Esophagus squamous epithelium (tissue), 5 donors: ENCODE measurements around the gene CDIPT. TPM values are rescaled to one million over a fixed set of nuclear protein-coding genes. Genes with fewer than 3 reads are reported as not detected.

Source experiments
- DNase-seq: peaks from one replicate; lab custom pipeline; 2025; lab: John Stamatoyannopoulos, UW
- H3K27ac ChIP-seq, 4 donors: fragments of 200-600 bp; sonication (generic); one replicate each; pipeline ENCODE4 v1.5.1; 2016 to 2019; ENCODE audit warnings: mild to moderate bottlenecking in 1 of 4
- H3K27me3 ChIP-seq, 4 donors: fragments of 200-600 bp; sonication (generic); 1 replicate in 3 of 4; 2 replicates in 1 of 4; pipeline versions ENCODE4 v1.5.1 to v1.6.0; 2017 to 2021; ENCODE audit warnings: antibody characterized with exemption in 1 of 4
- H3K36me3 ChIP-seq, 3 donors: fragments of 200-600 bp; sonication (generic); one replicate each; pipeline ENCODE4 v1.5.1; 2016 to 2019
- H3K4me1 ChIP-seq, 3 donors: fragments of 200-600 bp; sonication (generic); one replicate each; pipeline ENCODE4 v1.5.1; 2017 to 2019
- H3K4me3 ChIP-seq, 4 donors: fragments of 200-600 bp; sonication (generic); 1 replicate in 3 of 4; 2 replicates in 1 of 4; pipeline ENCODE4 v1.5.1; 2016 to 2019; ENCODE audit warnings: mild to moderate bottlenecking in 2 of 4, moderate library complexity in 1 of 4
- H3K9me3 ChIP-seq, 3 donors: fragments of 200-600 bp; sonication (generic); one replicate each; pipeline ENCODE4 v1.5.1; 2016 to 2019
- CTCF ChIP-seq, 6 experiments: fragments of 450-650 bp in 4 of 6; fragments of 200-600 bp in 2 of 6; sonication (generic) in 2 of 6; IDR thresholded peaks; one replicate each; pipeline ENCODE4 v1.5.1; 2016 to 2019; ENCODE audit warnings: antibody characterized with exemption in 6 of 6, mild to moderate bottlenecking in 4 of 6, moderate library complexity in 4 of 6
- POLR2A ChIP-seq, 4 donors: fragments of 450-650 bp; IDR thresholded peaks; one replicate each; pipeline ENCODE4 v1.6.1; 2017; ENCODE audit warnings: antibody characterized with exemption in 4 of 4, mild to moderate bottlenecking in 4 of 4, moderate library complexity in 3 of 4
- WGBS, 2 donors: methylation state at CpG; one replicate each; pipeline ENCODE4 v1.1.5; 2018; 5-methylcytosine and 5-hydroxymethylcytosine counted together
- intact Hi-C: fragments of 100-400 bp; cut with DNase I; formaldehyde crosslinking; loops from one replicate; pipeline ENCODE4 v1.15.0; 2022
- total RNA-seq, 4 donors: library from RNA; depleted of rRNA; stranded (reverse); fragments of >200 nt; gene quantifications; one replicate each; pipeline ENCODE4 v1.1.0, GENCODE V29; 2016
- donor health status: DM: yes; HTN: yes; CAD: no.

Gene CDIPT
- total RNA-seq, 4 donors from 2014 or later = 34.6 to 78.8 (median 44.6) TPM

GRCh38 chr16:29844575-29845331, 18.3 kb downstream of the CDIPT start:
- WGBS, 2 donors = 85 to 90% methylated on average over 11 to 14 of the region's 28 CpGs
- H3K27me3 ChIP-seq = no peaks in the 10 kb centered on the region
- no peaks in the 10 kb centered on the region for H3K9me3 ChIP-seq
- H3K36me3 ChIP-seq = peaks cover 42 to 92% (median 70%) of the 10 kb centered on the region in 3 donors
- H3K27ac ChIP-seq = peak overlapping the region in 1 of 4 donors; percentile 16
- no peak overlapping the region for H3K4me3 ChIP-seq
- no peaks in the 10 kb centered on the region for H3K4me1 ChIP-seq
- TF ChIP-seq CTCF (IDR thresholded peaks at IDR 0.05) (no peak), POLR2A (IDR thresholded peaks at IDR 0.05) (no peak)
- intact Hi-C loops = no loop called here
- DNase-seq = no peak

GRCh38 chr16:29843931-29844330, 19.1 kb downstream of the CDIPT start:
- no peak overlapping the region for H3K27ac ChIP-seq
- intact Hi-C loops = no loop called here
- WGBS, 2 donors = 84 to 100% methylated on average over 3 to 6 of the region's 8 CpGs

GRCh38 chr16:29842732-29843346, 20.2 kb downstream of the CDIPT start:
- intact Hi-C loops = no loop called here
- TF ChIP-seq CTCF (IDR thresholded peaks at IDR 0.05) = no peak
- TF ChIP-seq POLR2A (IDR thresholded peaks at IDR 0.05) = no peak
- Histone ChIP-seq H3K4me3 (no peak overlapping the region), H3K27me3 (no peaks in the 10 kb centered on the region), H3K9me3 (no peaks in the 10 kb centered on the region), H3K4me1 (no peaks in the 10 kb centered on the region), H3K27ac (no peak overlapping the region), H3K36me3 (peaks cover 50 to 99% (median 68%) of the 10 kb centered on the region in 3 donors)
- WGBS, 2 donors = 89 to 98% methylated on average over 8 to 9 of the region's 9 CpGs
- no peak for DNase-seq

More at GRCh38 chr16:29843931-29844330, 19.1 kb downstream of the CDIPT start:
- H3K36me3 ChIP-seq = peaks cover 45 to 99% (median 70%) of the 10 kb centered on the region in 3 donors
- no peak for DNase-seq
- no peak overlapping the region for H3K4me3 ChIP-seq
- H3K4me1 ChIP-seq = no peaks in the 10 kb centered on the region
- no peaks in the 10 kb centered on the region for H3K27me3 ChIP-seq
- H3K9me3 ChIP-seq = no peaks in the 10 kb centered on the region
- TF ChIP-seq POLR2A (IDR thresholded peaks at IDR 0.05) = no peak
- no peak for TF ChIP-seq CTCF (IDR thresholded peaks at IDR 0.05)

GRCh38 chr16:29841631-29842030, 21.4 kb downstream of the CDIPT start:
- H3K36me3 ChIP-seq = peaks cover 38 to 99% (median 63%) of the 10 kb centered on the region in 3 donors
- H3K9me3 ChIP-seq = no peaks in the 10 kb centered on the region
- no peaks in the 10 kb centered on the region for H3K4me1 ChIP-seq
- intact Hi-C loops = no loop called here
- WGBS, 2 donors = 90 to 100% methylated on average over 4 to 16 of the region's 23 CpGs
- H3K4me3 ChIP-seq = no peak overlapping the region
- H3K27ac ChIP-seq = no peak overlapping the region
- no peak for TF ChIP-seq CTCF (IDR thresholded peaks at IDR 0.05)
- no peak for TF ChIP-seq POLR2A (IDR thresholded peaks at IDR 0.05)
- no peaks in the 10 kb centered on the region for H3K27me3 ChIP-seq
- no peak for DNase-seq

- H3K36me3 ChIP-seq = peaks cover 35 to 99% (median 63%) of the 10 kb centered on the region in 3 donors
These were observed 22.8 kb downstream of the CDIPT start for GRCh38 chr16:29840240-29840639.

More at GRCh38 chr16:29840240-29840639, 22.8 kb downstream of the CDIPT start:
- no peak overlapping the region for H3K4me3 ChIP-seq
- WGBS, 2 donors = 88% methylated on average over 9 of the region's 10 CpGs; no CpG with 5 or more reads in 1 of the 2 donors
- H3K27ac ChIP-seq = no peak overlapping the region
- intact Hi-C loops = no loop called here
- TF ChIP-seq POLR2A (IDR thresholded peaks at IDR 0.05) (no peak), CTCF (IDR thresholded peaks at IDR 0.05) (no peak)
- no peaks in the 10 kb centered on the region for H3K27me3 ChIP-seq
- no peak for DNase-seq
- H3K9me3 ChIP-seq = no peaks in the 10 kb centered on the region
- H3K4me1 ChIP-seq = no peaks in the 10 kb centered on the region
